Measurements from ENCODE around the gene MRPL43. TPM values are rescaled to one million over a fixed set of nuclear protein-coding genes. Genes with fewer than 3 reads are reported as not detected.

Gene MRPL43
- total RNA-seq, 1 donor, result 51.8 TPM

DNA sequence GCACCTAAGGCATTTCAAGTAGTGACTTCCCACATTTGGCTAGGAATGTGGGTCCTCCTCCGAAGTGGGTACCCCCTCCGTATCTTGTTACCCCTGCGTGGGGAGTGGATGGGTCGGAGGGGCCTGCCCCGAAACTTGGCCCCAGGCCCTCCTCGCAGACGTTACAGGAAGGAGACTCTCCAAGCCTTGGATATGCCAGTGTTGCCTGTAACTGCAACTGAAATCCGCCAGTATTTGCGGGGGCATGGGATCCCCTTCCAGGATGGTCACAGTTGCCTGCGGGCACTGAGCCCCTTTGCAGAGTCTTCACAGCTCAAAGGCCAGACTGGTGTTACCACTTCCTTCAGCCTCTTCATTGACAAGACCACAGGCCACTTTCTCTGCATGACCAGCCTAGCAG, 869 bp upstream of the MRPL43 start:
- H3K4me3 ChIP-seq (ENCODE audit: low read depth, low read length), result peak overlapping the region; percentile 99
- DNase-seq (ENCODE audit: low read depth), result no peak
- TF ChIP-seq, protein P1, sequence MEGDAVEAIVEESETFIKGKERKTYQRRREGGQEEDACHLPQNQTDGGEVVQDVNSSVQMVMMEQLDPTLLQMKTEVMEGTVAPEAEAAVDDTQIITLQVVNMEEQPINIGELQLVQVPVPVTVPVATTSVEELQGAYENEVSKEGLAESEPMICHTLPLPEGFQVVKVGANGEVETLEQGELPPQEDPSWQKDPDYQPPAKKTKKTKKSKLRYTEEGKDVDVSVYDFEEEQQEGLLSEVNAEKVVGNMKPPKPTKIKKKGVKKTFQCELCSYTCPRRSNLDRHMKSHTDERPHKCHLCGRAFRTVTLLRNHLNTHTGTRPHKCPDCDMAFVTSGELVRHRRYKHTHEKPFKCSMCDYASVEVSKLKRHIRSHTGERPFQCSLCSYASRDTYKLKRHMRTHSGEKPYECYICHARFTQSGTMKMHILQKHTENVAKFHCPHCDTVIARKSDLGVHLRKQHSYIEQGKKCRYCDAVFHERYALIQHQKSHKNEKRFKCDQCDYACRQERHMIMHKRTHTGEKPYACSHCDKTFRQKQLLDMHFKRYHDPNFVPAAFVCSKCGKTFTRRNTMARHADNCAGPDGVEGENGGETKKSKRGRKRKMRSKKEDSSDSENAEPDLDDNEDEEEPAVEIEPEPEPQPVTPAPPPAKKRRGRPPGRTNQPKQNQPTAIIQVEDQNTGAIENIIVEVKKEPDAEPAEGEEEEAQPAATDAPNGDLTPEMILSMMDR (IDR thresholded peaks at IDR 0.05; ENCODE audit: insufficient read depth, low read depth, low read length), result no peak

DNA sequence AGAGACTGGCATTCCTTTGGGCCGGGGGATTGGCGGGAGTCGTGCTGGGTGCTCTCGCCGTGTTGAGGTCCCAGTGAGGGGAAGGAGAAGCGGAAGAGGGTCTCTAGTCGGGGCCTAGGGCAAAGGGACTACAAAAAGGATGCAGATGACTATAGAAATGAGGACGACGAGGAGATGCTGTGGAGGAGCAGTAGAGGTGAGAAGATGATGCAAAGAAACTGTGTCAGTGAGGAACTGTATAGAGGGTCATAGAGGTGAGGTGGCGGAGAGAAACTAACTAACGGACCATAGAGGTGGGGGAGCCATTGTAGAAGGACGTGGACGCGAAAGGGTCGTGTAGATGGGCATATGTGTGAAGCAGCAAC, 370 bp upstream of the MRPL43 start:
- TF ChIP-seq, protein P1 (IDR thresholded peaks at IDR 0.05; ENCODE audit: insufficient read depth, low read depth, low read length), result no peak
- DNase-seq (ENCODE audit: low read depth), result no peak
- peak overlapping the region; percentile 99 for H3K4me3 ChIP-seq (ENCODE audit: low read depth, low read length)

DNA sequence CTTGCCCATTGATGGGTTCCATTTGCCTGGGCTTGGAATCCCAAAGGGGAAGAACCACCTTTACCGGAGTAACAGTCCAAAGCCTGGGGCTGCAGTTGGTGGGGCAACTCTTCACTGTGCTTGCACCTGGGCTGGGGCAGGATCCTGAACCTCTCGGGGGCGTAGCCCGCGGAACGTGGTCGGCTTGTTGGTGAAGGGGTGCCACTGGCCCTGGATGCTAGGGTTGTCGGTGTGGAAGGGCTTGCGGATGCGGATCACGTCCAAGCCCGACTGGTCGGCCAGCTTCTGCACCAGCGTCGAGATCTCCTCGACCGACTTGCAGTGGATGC, 710 bp downstream of the MRPL43 start:
- TF ChIP-seq, protein P1 (IDR thresholded peaks at IDR 0.05; ENCODE audit: insufficient read depth, low read depth, low read length), result no peak
- peak overlapping the region; percentile 99 for H3K4me3 ChIP-seq (ENCODE audit: low read depth, low read length)
- no peak for DNase-seq (ENCODE audit: low read depth)

DNA sequence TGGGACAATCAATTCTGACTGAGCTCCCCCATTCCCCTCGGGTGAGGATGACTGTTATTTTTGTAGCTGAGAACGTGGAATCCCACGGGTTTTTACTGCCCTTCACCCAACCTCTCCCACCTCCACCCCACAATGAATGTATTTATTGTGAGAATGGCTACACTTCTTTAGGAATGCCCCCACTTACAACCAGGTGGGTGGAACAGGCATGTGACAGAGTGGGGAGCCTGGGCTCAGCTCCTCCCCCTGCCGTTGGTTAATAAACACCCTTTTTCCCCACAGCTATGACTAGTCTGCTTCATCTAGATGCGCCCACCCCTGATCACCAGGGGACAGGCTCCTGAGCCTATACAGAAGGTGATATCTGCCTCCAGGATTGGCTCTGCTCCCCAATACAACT, 2.0 kb downstream of the MRPL43 start:
- H3K4me3 ChIP-seq (ENCODE audit: low read depth, low read length), result no peak overlapping the region
- TF ChIP-seq, protein P1 (IDR thresholded peaks at IDR 0.05; ENCODE audit: insufficient read depth, low read depth, low read length), result no peak
- DNase-seq (ENCODE audit: low read depth), result no peak

DNA sequence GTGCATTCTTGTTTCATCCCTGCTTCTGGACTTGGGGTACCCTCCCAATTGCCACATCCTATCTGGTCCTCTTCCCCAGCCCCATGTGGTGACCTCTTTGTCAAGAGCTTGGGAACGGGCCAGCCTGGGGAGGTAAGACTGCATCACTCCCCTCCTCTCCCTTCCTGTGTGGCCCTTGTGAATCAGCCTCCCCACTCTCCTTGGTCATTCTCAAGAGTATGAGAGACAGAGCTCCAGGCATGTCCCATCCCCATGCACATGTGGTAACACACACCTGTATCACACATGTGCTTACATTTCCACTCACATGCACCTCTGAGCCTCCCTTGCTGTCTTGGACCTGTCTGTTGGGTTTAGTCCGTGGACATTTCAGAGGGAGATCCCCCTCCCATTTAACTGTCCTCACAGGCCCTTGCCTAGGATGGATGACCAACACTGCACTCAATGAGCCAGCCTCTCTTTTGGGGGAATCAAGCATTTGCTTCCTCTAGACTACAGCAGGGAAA, 2.6 kb downstream of the MRPL43 start:
- no peak for DNase-seq (ENCODE audit: low read depth)
- no peak overlapping the region for H3K4me3 ChIP-seq (ENCODE audit: low read depth, low read length)
- TF ChIP-seq, protein P1 (IDR thresholded peaks at IDR 0.05; ENCODE audit: insufficient read depth, low read depth, low read length), result no peak

DNA sequence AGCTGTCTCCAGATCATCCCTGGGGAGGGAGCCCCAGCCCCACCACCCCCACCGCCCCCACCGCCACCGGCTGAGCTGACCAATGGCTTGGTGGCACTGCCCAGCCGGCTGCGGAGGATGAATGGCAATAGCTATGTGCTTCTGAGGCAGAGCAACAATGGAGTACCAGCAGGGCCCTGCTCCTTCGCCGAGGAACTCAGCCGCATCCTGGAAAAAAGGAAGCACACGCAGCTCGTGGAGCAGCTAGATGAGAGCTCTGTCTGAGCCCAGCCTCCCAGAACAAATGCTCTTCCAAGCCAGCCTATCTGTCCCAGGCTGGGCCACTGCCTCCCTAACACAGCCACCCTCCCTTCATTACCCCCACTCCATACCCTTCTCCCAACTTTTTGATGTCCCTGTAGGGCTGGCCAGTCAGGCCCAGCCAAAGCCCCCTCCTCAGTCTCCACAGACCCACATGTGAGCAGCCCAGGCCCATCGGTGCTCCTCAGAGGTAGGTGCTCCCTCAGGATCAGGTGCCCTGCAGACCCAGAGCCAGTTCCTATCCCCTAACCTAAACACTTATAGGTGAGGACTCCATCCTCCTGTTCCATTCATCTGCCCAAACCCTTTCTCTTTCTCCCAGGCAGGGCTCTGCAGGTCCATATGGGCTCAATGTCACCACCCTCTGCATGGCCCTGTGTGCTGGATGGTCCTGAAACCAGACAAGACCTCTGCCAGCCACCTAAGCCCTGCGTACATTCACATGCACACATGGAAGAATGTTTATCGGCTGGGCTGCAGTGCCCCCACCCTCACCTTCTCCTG, 3.2 kb downstream of the MRPL43 start:
- no peak for DNase-seq (ENCODE audit: low read depth)

More for the DNA sequence above, 3.2 kb downstream of the MRPL43 start:
- H3K4me3 ChIP-seq (ENCODE audit: low read depth, low read length), result no peak overlapping the region
- TF ChIP-seq, protein P1 (IDR thresholded peaks at IDR 0.05; ENCODE audit: insufficient read depth, low read depth, low read length), result no peak

Data from fibroblast of villous mesenchyme (primary cell).